ENCODE measurements around the gene LGR5.

Gene LGR5

GRCh38 chr12:71607494-71608330, 168.1 kb downstream of the LGR5 start:
- H3K27me3 ChIP-seq (ENCODE audit: control insufficient read depth, insufficient read depth, low read length, poor library complexity, severe bottlenecking): no peaks in the 10 kb centered on the region
- H3K9me3 ChIP-seq (ENCODE audit: control insufficient read depth, low read length): no peaks in the 10 kb centered on the region
- H3K4me1 ChIP-seq (ENCODE audit: control insufficient read depth, insufficient read depth, low read length): peaks cover 4% of the 10 kb centered on the region
- H3K27ac ChIP-seq (ENCODE audit: insufficient read depth, low read depth, low read length, poor library complexity, severe bottlenecking): no peak overlapping the region
- 92 to 93% methylated on average over 4 of the region's 4 CpGs for WGBS, 2 experiments
- peaks cover 11% of the 10 kb centered on the region for H3K36me3 ChIP-seq (ENCODE audit: control insufficient read depth, insufficient read depth, low read length)
- H3K4me3 ChIP-seq (ENCODE audit: insufficient read depth, low read depth, low read length): no peak overlapping the region

- no peaks in the 10 kb centered on the region for H3K9me3 ChIP-seq (ENCODE audit: control insufficient read depth, low read length)
- no peaks in the 10 kb centered on the region for H3K27me3 ChIP-seq (ENCODE audit: control insufficient read depth, insufficient read depth, low read length, poor library complexity, severe bottlenecking)
- H3K4me3 ChIP-seq (ENCODE audit: insufficient read depth, low read depth, low read length): no peak overlapping the region
- peaks cover 21% of the 10 kb centered on the region for H3K36me3 ChIP-seq (ENCODE audit: control insufficient read depth, insufficient read depth, low read length)
- WGBS, 2 experiments: 91 to 95% methylated on average over 6 of the region's 6 CpGs
- H3K4me1 ChIP-seq (ENCODE audit: control insufficient read depth, insufficient read depth, low read length): peaks cover 4% of the 10 kb centered on the region
- H3K27ac ChIP-seq (ENCODE audit: insufficient read depth, low read depth, low read length, poor library complexity, severe bottlenecking): no peak overlapping the region
Observed at GRCh38 chr12:71610031-71610795, 170.6 kb downstream of the LGR5 start.

GRCh38 chr12:71621938-71622337, 182.3 kb downstream of the LGR5 start:
- 94 to 96% methylated on average over 1 of the region's 1 CpG for WGBS, 2 experiments

GRCh38 chr12:71625476-71625875, 185.9 kb downstream of the LGR5 start:
- no peaks in the 10 kb centered on the region for H3K9me3 ChIP-seq (ENCODE audit: control insufficient read depth, low read length)
- H3K27me3 ChIP-seq (ENCODE audit: control insufficient read depth, insufficient read depth, low read length, poor library complexity, severe bottlenecking): no peaks in the 10 kb centered on the region
- no peak overlapping the region for H3K4me3 ChIP-seq (ENCODE audit: insufficient read depth, low read depth, low read length)
- H3K36me3 ChIP-seq (ENCODE audit: control insufficient read depth, insufficient read depth, low read length): peaks cover 25% of the 10 kb centered on the region
- no peak overlapping the region for H3K27ac ChIP-seq (ENCODE audit: insufficient read depth, low read depth, low read length, poor library complexity, severe bottlenecking)
- no peaks in the 10 kb centered on the region for H3K4me1 ChIP-seq (ENCODE audit: control insufficient read depth, insufficient read depth, low read length)
- WGBS, 2 experiments: 92 to 93% methylated on average over 2 of the region's 2 CpGs

More at GRCh38 chr12:71621938-71622337, 182.3 kb downstream of the LGR5 start:
- Histone ChIP-seq H3K4me1 (ENCODE audit: control insufficient read depth, insufficient read depth, low read length) (no peaks in the 10 kb centered on the region), H3K27me3 (ENCODE audit: control insufficient read depth, insufficient read depth, low read length, poor library complexity, severe bottlenecking) (no peaks in the 10 kb centered on the region), H3K9me3 (ENCODE audit: control insufficient read depth, low read length) (no peaks in the 10 kb centered on the region), H3K36me3 (ENCODE audit: control insufficient read depth, insufficient read depth, low read length) (peaks cover 26% of the 10 kb centered on the region), H3K4me3 (ENCODE audit: insufficient read depth, low read depth, low read length) (no peak overlapping the region), H3K27ac (ENCODE audit: insufficient read depth, low read depth, low read length, poor library complexity, severe bottlenecking) (no peak overlapping the region)

- no peaks in the 10 kb centered on the region for H3K4me1 ChIP-seq (ENCODE audit: control insufficient read depth, insufficient read depth, low read length)
- H3K4me3 ChIP-seq (ENCODE audit: insufficient read depth, low read depth, low read length): no peak overlapping the region
- no peak overlapping the region for H3K27ac ChIP-seq (ENCODE audit: insufficient read depth, low read depth, low read length, poor library complexity, severe bottlenecking)
- no peaks in the 10 kb centered on the region for H3K27me3 ChIP-seq (ENCODE audit: control insufficient read depth, insufficient read depth, low read length, poor library complexity, severe bottlenecking)
- 92 to 93% methylated on average over 3 to 5 of the region's 5 CpGs for WGBS, 2 experiments
- H3K36me3 ChIP-seq (ENCODE audit: control insufficient read depth, insufficient read depth, low read length): peaks cover 23% of the 10 kb centered on the region
- H3K9me3 ChIP-seq (ENCODE audit: control insufficient read depth, low read length): no peaks in the 10 kb centered on the region
Observed at GRCh38 chr12:71626098-71626497, 186.5 kb downstream of the LGR5 start.

GRCh38 chr12:71626768-71627167, 187.2 kb downstream of the LGR5 start:
- H3K27ac ChIP-seq (ENCODE audit: insufficient read depth, low read depth, low read length, poor library complexity, severe bottlenecking): no peak overlapping the region
- peaks cover 28% of the 10 kb centered on the region for H3K36me3 ChIP-seq (ENCODE audit: control insufficient read depth, insufficient read depth, low read length)
- 97 to 99% methylated on average over 2 of the region's 3 CpGs for WGBS, 2 experiments

GRCh38 chr12:71627438-71628002, 187.9 kb downstream of the LGR5 start:
- Histone ChIP-seq H3K36me3 (ENCODE audit: control insufficient read depth, insufficient read depth, low read length) (peaks cover 36% of the 10 kb centered on the region), H3K4me3 (ENCODE audit: insufficient read depth, low read depth, low read length) (no peak overlapping the region), H3K9me3 (ENCODE audit: control insufficient read depth, low read length) (no peaks in the 10 kb centered on the region), H3K4me1 (ENCODE audit: control insufficient read depth, insufficient read depth, low read length) (no peaks in the 10 kb centered on the region), H3K27ac (ENCODE audit: insufficient read depth, low read depth, low read length, poor library complexity, severe bottlenecking) (no peak overlapping the region), H3K27me3 (ENCODE audit: control insufficient read depth, insufficient read depth, low read length, poor library complexity, severe bottlenecking) (no peaks in the 10 kb centered on the region)
- WGBS, 2 experiments: 96 to 100% methylated on average over 2 of the region's 2 CpGs

More at GRCh38 chr12:71626768-71627167, 187.2 kb downstream of the LGR5 start:
- H3K9me3 ChIP-seq (ENCODE audit: control insufficient read depth, low read length): no peaks in the 10 kb centered on the region
- H3K27me3 ChIP-seq (ENCODE audit: control insufficient read depth, insufficient read depth, low read length, poor library complexity, severe bottlenecking): no peaks in the 10 kb centered on the region
- H3K4me1 ChIP-seq (ENCODE audit: control insufficient read depth, insufficient read depth, low read length): no peaks in the 10 kb centered on the region
- no peak overlapping the region for H3K4me3 ChIP-seq (ENCODE audit: insufficient read depth, low read depth, low read length)
